ENCODE data around the gene PPP3CA.

DNA sequence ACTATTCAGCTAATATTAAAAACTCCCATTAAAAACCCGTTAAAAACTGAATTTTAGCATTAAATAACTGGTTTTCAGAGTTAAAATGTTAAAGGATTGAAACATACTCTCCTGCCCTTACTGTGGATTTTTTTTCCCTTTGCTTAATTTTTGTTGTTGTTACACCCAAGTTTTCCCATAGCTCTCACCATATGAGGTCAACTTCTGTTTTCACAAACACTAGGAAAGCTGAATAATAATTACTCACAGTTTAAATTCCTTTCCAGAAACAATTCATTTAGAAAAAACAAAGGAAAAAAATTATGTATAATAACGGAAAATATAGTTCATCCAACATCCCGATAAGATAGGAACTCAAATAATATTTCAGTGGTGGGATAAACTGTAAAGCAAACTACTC, 129.0 kb downstream of the PPP3CA start:
- TF ChIP-seq, protein P1, sequence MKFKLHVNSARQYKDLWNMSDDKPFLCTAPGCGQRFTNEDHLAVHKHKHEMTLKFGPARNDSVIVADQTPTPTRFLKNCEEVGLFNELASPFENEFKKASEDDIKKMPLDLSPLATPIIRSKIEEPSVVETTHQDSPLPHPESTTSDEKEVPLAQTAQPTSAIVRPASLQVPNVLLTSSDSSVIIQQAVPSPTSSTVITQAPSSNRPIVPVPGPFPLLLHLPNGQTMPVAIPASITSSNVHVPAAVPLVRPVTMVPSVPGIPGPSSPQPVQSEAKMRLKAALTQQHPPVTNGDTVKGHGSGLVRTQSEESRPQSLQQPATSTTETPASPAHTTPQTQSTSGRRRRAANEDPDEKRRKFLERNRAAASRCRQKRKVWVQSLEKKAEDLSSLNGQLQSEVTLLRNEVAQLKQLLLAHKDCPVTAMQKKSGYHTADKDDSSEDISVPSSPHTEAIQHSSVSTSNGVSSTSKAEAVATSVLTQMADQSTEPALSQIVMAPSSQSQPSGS (IDR thresholded peaks at IDR 0.05; ENCODE audit: low read length) = no peak
- TF ChIP-seq YY1 (IDR thresholded peaks at IDR 0.05; ENCODE audit: low read depth, low read length) (no peak), TEAD4 (IDR thresholded peaks at IDR 0.05; ENCODE audit: low read depth, low read length) (no peak), EZH2 (IDR thresholded peaks at IDR 0.05; ENCODE audit: low read depth, low read length, severe bottlenecking) (no peak), POLR2AphosphoS5 (IDR thresholded peaks at IDR 0.05; ENCODE audit: low read depth, low read length) (no peak), CREB1 (IDR thresholded peaks at IDR 0.05) (no peak), EGR1 (IDR thresholded peaks at IDR 0.05; ENCODE audit: borderline replicate concordance, low read depth, low read length) (no peak), RBBP5 (IDR thresholded peaks at IDR 0.05; ENCODE audit: borderline replicate concordance, low read depth, low read length) (no peak), CBX5 (IDR thresholded peaks at IDR 0.05; ENCODE audit: low read depth, low read length) (no peak), SP1 (IDR thresholded peaks at IDR 0.05; ENCODE audit: low read depth, low read length) (no peak), NANOG (IDR thresholded peaks at IDR 0.05; ENCODE audit: insufficient read depth, low read depth, low read length, poor library complexity, severe bottlenecking) (no peak), SIX5 (IDR thresholded peaks at IDR 0.05; ENCODE audit: low read depth, low read length) (no peak), CHD1 (IDR thresholded peaks at IDR 0.05; ENCODE audit: low read depth, low read length) (no peak)
- TF ChIP-seq, protein P2, sequence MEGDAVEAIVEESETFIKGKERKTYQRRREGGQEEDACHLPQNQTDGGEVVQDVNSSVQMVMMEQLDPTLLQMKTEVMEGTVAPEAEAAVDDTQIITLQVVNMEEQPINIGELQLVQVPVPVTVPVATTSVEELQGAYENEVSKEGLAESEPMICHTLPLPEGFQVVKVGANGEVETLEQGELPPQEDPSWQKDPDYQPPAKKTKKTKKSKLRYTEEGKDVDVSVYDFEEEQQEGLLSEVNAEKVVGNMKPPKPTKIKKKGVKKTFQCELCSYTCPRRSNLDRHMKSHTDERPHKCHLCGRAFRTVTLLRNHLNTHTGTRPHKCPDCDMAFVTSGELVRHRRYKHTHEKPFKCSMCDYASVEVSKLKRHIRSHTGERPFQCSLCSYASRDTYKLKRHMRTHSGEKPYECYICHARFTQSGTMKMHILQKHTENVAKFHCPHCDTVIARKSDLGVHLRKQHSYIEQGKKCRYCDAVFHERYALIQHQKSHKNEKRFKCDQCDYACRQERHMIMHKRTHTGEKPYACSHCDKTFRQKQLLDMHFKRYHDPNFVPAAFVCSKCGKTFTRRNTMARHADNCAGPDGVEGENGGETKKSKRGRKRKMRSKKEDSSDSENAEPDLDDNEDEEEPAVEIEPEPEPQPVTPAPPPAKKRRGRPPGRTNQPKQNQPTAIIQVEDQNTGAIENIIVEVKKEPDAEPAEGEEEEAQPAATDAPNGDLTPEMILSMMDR (IDR thresholded peaks at IDR 0.05; ENCODE audit: control extremely low read depth in 1 of 3, insufficient read depth in 1 of 3, low read depth in 1 of 3, low read length in 3 of 3) = no peak

Data from H1 (cell line).